HEK293 (cell line): ENCODE measurements around the gene MXRA8.

Experiments used
- CTCF ChIA-PET: fragments of 350-600 bp; formaldehyde crosslinking; extraction: SDS; loops from one replicate; lab custom pipeline; 2021; ENCODE audit warnings: antibody characterized with exemption; lab: Yijun Ruan, JAX
- POLR2A ChIA-PET: fragments of 300-600 bp; formaldehyde crosslinking; extraction: SDS; loops from one replicate; lab custom pipeline; 2020; ENCODE audit warnings: antibody characterized with exemption, inconsistent platforms; lab: Yijun Ruan, JAX
- H3K27ac ChIP-seq: fragments of 200-500 bp; sonication (Bioruptor generic); 2 replicates; pipeline ENCODE4 v1.5.1; 2014; ENCODE audit warnings: low read depth, low read length, control low read depth, inconsistent platforms; ENCODE audit errors: extremely low read depth
- H3K36me3 ChIP-seq, 2 experiments: fragments of 200-500 bp in 1 of 2; sonication (Bioruptor generic) in 1 of 2; 1 replicate in 1 of 2; 2 replicates in 1 of 2; pipeline ENCODE4 v1.5.1; 2014 to 2017; ENCODE audit warnings: inconsistent platforms in 2 of 2, low read length in 2 of 2; ENCODE audit not compliant: control insufficient read depth in 2 of 2, insufficient read depth in 1 of 2
- H3K4me1 ChIP-seq: fragments of 200-500 bp; sonication (Bioruptor generic); 2 replicates; pipeline ENCODE4 v1.5.1; 2014; ENCODE audit warnings: mild to moderate bottlenecking, low read length, inconsistent platforms; ENCODE audit not compliant: control insufficient read depth, insufficient read depth
- H3K4me3 ChIP-seq: 2 replicates; pipeline ENCODE4 v1.5.1; 2011; ENCODE audit warnings: low read depth, mild to moderate bottlenecking, control low read depth, low read length, moderate library complexity
- H3K9me3 ChIP-seq: fragments of 200-500 bp; sonication (Bioruptor generic); 2 replicates; pipeline ENCODE4 v1.5.1; 2014; ENCODE audit warnings: low read depth, low read length, inconsistent platforms; ENCODE audit not compliant: control insufficient read depth, insufficient read depth
- GLI4 ChIP-seq: fragments of 450-650 bp; formaldehyde crosslinking; IDR thresholded peaks from 2 replicates; pipeline ENCODE4 v1.5.1; 2016; ENCODE audit warnings: missing biosample characterization, missing genetic modification characterization
- IKZF3 ChIP-seq: fragments of 450-650 bp; IDR thresholded peaks from 2 replicates; pipeline ENCODE4 v1.5.0; 2018; ENCODE audit warnings: missing biosample characterization, mild to moderate bottlenecking, missing genetic modification characterization, moderate library complexity
- KLF9 ChIP-seq: fragments of 450-650 bp; formaldehyde crosslinking; IDR thresholded peaks from 2 replicates; pipeline ENCODE4 v1.5.1; 2016; ENCODE audit warnings: missing biosample characterization, missing genetic modification characterization, low read depth
- SCRT1 ChIP-seq: fragments of 450-650 bp; formaldehyde crosslinking; IDR thresholded peaks from 2 replicates; pipeline ENCODE4 v1.5.1; 2016; ENCODE audit warnings: missing biosample characterization, missing genetic modification characterization, borderline replicate concordance
- TRIM28 ChIP-seq: IDR thresholded peaks from 2 replicates; pipeline ENCODE4 v1.6.1; 2011; ENCODE audit warnings: low read length, control low read depth, borderline replicate concordance
- ZBTB17 ChIP-seq: fragments of 450-650 bp; formaldehyde crosslinking; IDR thresholded peaks from 2 replicates; pipeline ENCODE4 v1.5.1; 2016; ENCODE audit warnings: missing biosample characterization, missing genetic modification characterization
- ZEB2 ChIP-seq: fragments of 450-650 bp; formaldehyde crosslinking; IDR thresholded peaks from 2 replicates; pipeline ENCODE4 v1.5.1; 2016; ENCODE audit warnings: missing biosample characterization, missing genetic modification characterization
- ZNF223 ChIP-seq: fragments of 450-650 bp; formaldehyde crosslinking; IDR thresholded peaks from 2 replicates; pipeline ENCODE4 v1.5.1; 2016; ENCODE audit warnings: missing biosample characterization, missing genetic modification characterization
- ZNF311 ChIP-seq: fragments of 450-650 bp; formaldehyde crosslinking; IDR thresholded peaks from 2 replicates; pipeline ENCODE4 v1.5.1; 2017; ENCODE audit warnings: missing biosample characterization, missing genetic modification characterization, borderline replicate concordance
- ZNF335 ChIP-seq: fragments of 450-650 bp; formaldehyde crosslinking; conservative IDR thresholded peaks from 2 replicates; pipeline ENCODE4 v1.5.1; 2016; ENCODE audit warnings: missing biosample characterization, missing genetic modification characterization
- ZNF341 ChIP-seq: fragments of 450-650 bp; formaldehyde crosslinking; IDR thresholded peaks from 2 replicates; pipeline ENCODE4; 2016; ENCODE audit warnings: low read depth, missing biosample characterization, missing genetic modification characterization
- ZNF366 ChIP-seq: fragments of 450-650 bp; formaldehyde crosslinking; conservative IDR thresholded peaks from 2 replicates; pipeline ENCODE4 v1.5.1; 2016; ENCODE audit warnings: missing biosample characterization, missing genetic modification characterization
- ZNF501 ChIP-seq: fragments of 450-650 bp; formaldehyde crosslinking; IDR thresholded peaks from 2 replicates; pipeline ENCODE4 v1.5.1; 2016; ENCODE audit warnings: missing biosample characterization, missing genetic modification characterization
- ZNF530 ChIP-seq: fragments of 450-650 bp; formaldehyde crosslinking; IDR thresholded peaks from 2 replicates; pipeline ENCODE4 v1.5.1; 2016; ENCODE audit warnings: low read depth, missing biosample characterization, missing genetic modification characterization
- ZNF561 ChIP-seq: fragments of 450-650 bp; IDR thresholded peaks from 2 replicates; pipeline ENCODE4 v1.5.1; 2018; ENCODE audit warnings: missing biosample characterization, missing genetic modification characterization, borderline replicate concordance
- ZNF654 ChIP-seq: fragments of 450-650 bp; formaldehyde crosslinking; IDR thresholded peaks from 2 replicates; pipeline ENCODE4 v1.5.1; 2016; ENCODE audit warnings: low read depth, missing biosample characterization, missing genetic modification characterization
- ZNF76 ChIP-seq: fragments of 450-650 bp; formaldehyde crosslinking; IDR thresholded peaks from 2 replicates; pipeline ENCODE4; 2016; ENCODE audit warnings: low read depth, missing biosample characterization, missing genetic modification characterization, borderline replicate concordance
- ZNF785 ChIP-seq: fragments of 450-650 bp; formaldehyde crosslinking; IDR thresholded peaks from 2 replicates; pipeline ENCODE4 v1.5.1; 2016; ENCODE audit warnings: missing biosample characterization, missing genetic modification characterization
- ZXDB ChIP-seq: fragments of 450-650 bp; formaldehyde crosslinking; IDR thresholded peaks from 2 replicates; pipeline ENCODE4 v1.5.1; 2016; ENCODE audit warnings: missing biosample characterization, missing genetic modification characterization
- TF ChIP-seq, protein P1 (sequence below): fragments of 450-650 bp; formaldehyde crosslinking; IDR thresholded peaks from 2 replicates; pipeline ENCODE4 v1.5.1; 2016; ENCODE audit warnings: missing biosample characterization, missing genetic modification characterization
- TF ChIP-seq, protein P2 (sequence below): fragments of 450-650 bp; formaldehyde crosslinking; IDR thresholded peaks from 2 replicates; pipeline ENCODE4 v1.5.1; 2016; ENCODE audit warnings: missing biosample characterization, missing genetic modification characterization, low read depth
- TF ChIP-seq, protein P3 (sequence below): fragments of 450-650 bp; formaldehyde crosslinking; IDR thresholded peaks from 2 replicates; pipeline ENCODE4 v1.5.1; 2016; ENCODE audit warnings: missing biosample characterization, missing genetic modification characterization
- TF ChIP-seq, protein P4 (sequence below): fragments of 450-650 bp; formaldehyde crosslinking; conservative IDR thresholded peaks from 2 replicates; pipeline ENCODE4 v1.5.1; 2016; ENCODE audit warnings: low read depth, missing biosample characterization, missing genetic modification characterization
- TF ChIP-seq, protein P5 (sequence below): fragments of 450-650 bp; formaldehyde crosslinking; IDR thresholded peaks from 2 replicates; pipeline ENCODE4 v1.5.1; 2016; ENCODE audit warnings: missing biosample characterization, missing genetic modification characterization

MXRA8 gene

DNA sequence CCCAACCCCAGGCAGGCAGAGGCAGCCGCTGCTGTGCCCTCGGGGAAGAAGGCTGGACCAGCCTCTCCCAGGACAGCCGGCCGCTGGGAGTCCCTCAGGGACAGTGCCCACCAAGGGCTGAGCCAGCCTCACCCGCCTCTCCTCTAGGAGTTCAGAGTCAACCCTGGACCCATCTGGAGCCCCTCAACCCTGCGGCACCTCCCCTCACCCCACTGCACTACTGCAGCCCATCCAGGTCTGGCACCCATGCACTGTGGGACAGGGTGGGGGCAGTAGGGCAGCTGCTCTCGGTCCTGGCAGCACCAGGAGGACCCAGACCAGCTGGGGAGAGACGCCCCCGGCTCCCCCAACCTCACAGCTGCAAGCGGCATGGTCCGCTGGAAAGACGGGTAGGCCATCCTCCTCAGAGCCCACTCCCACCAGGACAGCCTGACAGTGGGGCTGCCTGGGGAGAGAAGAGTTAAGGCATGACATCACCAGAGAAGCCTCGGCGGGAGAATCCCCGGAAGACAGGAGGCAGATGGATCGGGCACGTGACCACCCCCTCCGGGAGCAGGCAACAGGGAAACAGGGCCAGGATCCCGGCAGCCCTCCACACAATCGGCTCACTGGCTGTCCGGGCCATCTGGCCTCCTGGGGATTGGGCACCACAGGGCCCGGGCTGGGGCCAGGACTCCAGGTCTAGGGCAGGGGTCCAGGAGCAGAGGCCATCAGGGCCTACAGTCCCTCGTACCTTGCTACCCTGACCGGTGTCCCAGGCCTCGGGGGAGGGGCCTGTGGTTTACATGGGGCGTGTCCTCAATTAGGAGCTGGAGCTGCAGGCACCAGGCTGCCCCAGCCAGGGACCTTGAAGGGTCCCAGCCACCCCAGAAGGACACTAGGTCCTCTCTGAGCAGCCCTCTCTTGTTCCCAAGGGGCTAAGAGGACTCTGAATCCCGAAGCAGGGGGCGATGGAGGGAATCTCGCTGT, 53.7 kb downstream of the MXRA8 start:
- Histone ChIP-seq H3K4me3 (peak overlapping the region; percentile 27), H3K36me3 (peaks cover 0 to 12% of the 10 kb centered on the region in 2 experiments; a peak in 2 of 3 replicates), H3K4me1 (peaks cover 20% of the 10 kb centered on the region), H3K9me3 (no peaks in the 10 kb centered on the region), H3K27ac (peak overlapping the region; percentile 82)
- ChIA-PET CTCF (interaction anchor here (0.6 to 0.8 kb wide), 3 partner anchors 15 to 321 kb away, joined by 3 to 4 read pairs (median 3); no protein-coding TSS in a partner anchor), POLR2A (interaction anchor here (0.6 to 1.4 kb wide), 3 partner anchors 13 to 28 kb away, joined by 3 to 7 read pairs (median 4); no protein-coding TSS in a partner anchor)
- TF ChIP-seq ZBTB17 (tag by site-specific recombination): peak; percentile 91
- TF ChIP-seq ZNF366 (tag by site-specific recombination): peak; percentile 99
- TF ChIP-seq ZNF311 (tag by site-specific recombination): no peak
- TF ChIP-seq ZNF501 (tag by site-specific recombination): 0 out of 2 replicates have a peak, but pooled peaks have one; percentile 66
- 0 out of 2 replicates have a peak, but pooled peaks have one; percentile 40 for TF ChIP-seq ZNF223 (tag by site-specific recombination)
- TF ChIP-seq, protein P1, sequence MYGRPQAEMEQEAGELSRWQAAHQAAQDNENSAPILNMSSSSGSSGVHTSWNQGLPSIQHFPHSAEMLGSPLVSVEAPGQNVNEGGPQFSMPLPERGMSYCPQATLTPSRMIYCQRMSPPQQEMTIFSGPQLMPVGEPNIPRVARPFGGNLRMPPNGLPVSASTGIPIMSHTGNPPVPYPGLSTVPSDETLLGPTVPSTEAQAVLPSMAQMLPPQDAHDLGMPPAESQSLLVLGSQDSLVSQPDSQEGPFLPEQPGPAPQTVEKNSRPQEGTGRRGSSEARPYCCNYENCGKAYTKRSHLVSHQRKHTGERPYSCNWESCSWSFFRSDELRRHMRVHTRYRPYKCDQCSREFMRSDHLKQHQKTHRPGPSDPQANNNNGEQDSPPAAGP (tag by site-specific recombination): peak; percentile 87
- peak; percentile 98 for TF ChIP-seq IKZF3
- peak; percentile 91 for TF ChIP-seq ZXDB (tag by site-specific recombination)
- no peak for TF ChIP-seq TRIM28
- TF ChIP-seq, protein P2, sequence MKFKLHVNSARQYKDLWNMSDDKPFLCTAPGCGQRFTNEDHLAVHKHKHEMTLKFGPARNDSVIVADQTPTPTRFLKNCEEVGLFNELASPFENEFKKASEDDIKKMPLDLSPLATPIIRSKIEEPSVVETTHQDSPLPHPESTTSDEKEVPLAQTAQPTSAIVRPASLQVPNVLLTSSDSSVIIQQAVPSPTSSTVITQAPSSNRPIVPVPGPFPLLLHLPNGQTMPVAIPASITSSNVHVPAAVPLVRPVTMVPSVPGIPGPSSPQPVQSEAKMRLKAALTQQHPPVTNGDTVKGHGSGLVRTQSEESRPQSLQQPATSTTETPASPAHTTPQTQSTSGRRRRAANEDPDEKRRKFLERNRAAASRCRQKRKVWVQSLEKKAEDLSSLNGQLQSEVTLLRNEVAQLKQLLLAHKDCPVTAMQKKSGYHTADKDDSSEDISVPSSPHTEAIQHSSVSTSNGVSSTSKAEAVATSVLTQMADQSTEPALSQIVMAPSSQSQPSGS: peak; percentile 98
- TF ChIP-seq ZNF530: no peak
- no peak; the same call in 1 of the 2 replicates for TF ChIP-seq ZNF785 (tag by site-specific recombination)
- no peak for TF ChIP-seq ZNF654 (tag by site-specific recombination)
- TF ChIP-seq ZNF335 (tag by site-specific recombination): peak; percentile 96
- peak; percentile 68; the same call in 1 of the 2 replicates for TF ChIP-seq ZNF561 (tag by site-specific recombination)
- peak; percentile 84 for TF ChIP-seq KLF9 (tag by site-specific recombination)
- TF ChIP-seq, protein P3, sequence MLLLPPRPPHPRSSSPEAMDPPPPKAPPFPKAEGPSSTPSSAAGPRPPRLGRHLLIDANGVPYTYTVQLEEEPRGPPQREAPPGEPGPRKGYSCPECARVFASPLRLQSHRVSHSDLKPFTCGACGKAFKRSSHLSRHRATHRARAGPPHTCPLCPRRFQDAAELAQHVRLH (tag by site-specific recombination): peak; percentile 93
- TF ChIP-seq, protein P4, sequence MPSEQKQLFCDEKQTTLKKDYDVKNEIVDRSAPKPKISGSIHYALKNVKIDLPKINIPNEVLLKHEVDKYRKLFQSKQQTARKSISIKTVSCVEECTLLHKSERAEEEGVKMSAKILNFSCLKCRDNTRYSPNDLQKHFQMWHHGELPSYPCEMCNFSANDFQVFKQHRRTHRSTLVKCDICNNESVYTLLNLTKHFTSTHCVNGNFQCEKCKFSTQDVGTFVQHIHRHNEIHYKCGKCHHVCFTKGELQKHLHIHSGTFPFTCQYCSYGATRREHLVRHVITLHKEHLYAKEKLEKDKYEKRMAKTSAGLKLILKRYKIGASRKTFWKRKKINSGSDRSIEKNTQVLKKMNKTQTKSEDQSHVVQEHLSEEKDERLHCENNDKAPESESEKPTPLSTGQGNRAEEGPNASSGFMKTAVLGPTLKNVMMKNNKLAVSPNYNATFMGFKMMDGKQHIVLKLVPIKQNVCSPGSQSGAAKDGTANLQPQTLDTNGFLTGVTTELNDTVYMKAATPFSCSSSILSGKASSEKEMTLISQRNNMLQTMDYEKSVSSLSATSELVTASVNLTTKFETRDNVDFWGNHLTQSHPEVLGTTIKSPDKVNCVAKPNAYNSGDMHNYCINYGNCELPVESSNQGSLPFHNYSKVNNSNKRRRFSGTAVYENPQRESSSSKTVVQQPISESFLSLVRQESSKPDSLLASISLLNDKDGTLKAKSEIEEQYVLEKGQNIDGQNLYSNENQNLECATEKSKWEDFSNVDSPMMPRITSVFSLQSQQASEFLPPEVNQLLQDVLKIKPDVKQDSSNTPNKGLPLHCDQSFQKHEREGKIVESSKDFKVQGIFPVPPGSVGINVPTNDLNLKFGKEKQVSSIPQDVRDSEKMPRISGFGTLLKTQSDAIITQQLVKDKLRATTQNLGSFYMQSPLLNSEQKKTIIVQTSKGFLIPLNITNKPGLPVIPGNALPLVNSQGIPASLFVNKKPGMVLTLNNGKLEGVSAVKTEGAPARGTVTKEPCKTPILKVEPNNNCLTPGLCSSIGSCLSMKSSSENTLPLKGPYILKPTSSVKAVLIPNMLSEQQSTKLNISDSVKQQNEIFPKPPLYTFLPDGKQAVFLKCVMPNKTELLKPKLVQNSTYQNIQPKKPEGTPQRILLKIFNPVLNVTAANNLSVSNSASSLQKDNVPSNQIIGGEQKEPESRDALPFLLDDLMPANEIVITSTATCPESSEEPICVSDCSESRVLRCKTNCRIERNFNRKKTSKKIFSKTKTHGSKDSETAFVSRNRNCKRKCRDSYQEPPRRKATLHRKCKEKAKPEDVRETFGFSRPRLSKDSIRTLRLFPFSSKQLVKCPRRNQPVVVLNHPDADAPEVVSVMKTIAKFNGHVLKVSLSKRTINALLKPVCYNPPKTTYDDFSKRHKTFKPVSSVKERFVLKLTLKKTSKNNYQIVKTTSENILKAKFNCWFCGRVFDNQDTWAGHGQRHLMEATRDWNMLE (tag by site-specific recombination): no peak
- TF ChIP-seq GLI4 (tag by site-specific recombination): no peak
- TF ChIP-seq, protein P5, sequence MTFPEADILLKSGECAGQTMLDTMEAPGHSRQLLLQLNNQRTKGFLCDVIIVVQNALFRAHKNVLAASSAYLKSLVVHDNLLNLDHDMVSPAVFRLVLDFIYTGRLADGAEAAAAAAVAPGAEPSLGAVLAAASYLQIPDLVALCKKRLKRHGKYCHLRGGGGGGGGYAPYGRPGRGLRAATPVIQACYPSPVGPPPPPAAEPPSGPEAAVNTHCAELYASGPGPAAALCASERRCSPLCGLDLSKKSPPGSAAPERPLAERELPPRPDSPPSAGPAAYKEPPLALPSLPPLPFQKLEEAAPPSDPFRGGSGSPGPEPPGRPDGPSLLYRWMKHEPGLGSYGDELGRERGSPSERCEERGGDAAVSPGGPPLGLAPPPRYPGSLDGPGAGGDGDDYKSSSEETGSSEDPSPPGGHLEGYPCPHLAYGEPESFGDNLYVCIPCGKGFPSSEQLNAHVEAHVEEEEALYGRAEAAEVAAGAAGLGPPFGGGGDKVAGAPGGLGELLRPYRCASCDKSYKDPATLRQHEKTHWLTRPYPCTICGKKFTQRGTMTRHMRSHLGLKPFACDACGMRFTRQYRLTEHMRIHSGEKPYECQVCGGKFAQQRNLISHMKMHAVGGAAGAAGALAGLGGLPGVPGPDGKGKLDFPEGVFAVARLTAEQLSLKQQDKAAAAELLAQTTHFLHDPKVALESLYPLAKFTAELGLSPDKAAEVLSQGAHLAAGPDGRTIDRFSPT (tag by site-specific recombination): peak; percentile 78
- peak; percentile 82 for TF ChIP-seq ZNF76 (tag by site-specific recombination)
- peak; percentile 52; the same call in 1 of the 2 replicates for TF ChIP-seq SCRT1 (tag by site-specific recombination)
- TF ChIP-seq ZNF341 (tag by site-specific recombination): peak; percentile 76
- peak; percentile 93 for TF ChIP-seq ZEB2 (tag by site-specific recombination)
